AG09319 (cell line): ENCODE results near the gene GUCY1A1.

Source experiments
- DNase-seq: peaks from one replicate; pipeline ENCODE4 v3.0.0-alpha.2; 2010; ENCODE audit warnings: low read depth; ENCODE audit errors: extremely low read depth
- TF ChIP-seq, protein P1 (sequence below): IDR thresholded peaks from 2 replicates; pipeline ENCODE4 v1.5.1; 2011; ENCODE audit warnings: low read depth, mild to moderate bottlenecking, inconsistent platforms, low read length, moderate library complexity

GUCY1A1 gene

DNA sequence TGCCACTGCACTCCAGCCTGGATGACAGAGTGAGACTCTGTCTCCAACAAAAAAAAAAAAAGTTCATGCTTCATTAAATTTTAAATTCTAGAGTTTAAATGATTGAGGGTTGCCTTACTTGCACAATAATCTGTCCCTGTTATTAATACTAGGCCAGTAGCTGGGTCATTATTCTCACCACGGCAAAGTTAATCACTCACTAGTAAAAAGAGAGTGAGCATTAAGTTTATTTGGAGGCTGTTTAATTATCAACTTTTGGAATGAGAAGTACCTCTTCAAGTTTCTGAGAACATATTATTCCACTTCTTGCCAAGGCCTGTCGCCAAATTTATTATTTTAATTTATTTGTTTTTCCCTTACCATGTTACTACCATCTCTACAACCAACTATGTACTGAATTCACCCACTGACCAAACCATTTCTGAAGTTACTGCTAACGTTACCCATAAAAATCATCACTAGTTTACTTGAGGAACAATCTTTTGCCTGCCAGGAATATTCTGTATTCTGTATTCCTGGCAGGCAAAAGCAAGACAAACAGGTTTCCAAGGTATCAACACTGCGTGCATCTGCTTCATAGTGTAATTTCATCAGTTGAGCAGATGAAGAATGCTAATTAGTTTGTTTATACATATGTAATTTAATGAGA is 26.5 kb downstream of the GUCY1A1 start:
- no peak for DNase-seq
- TF ChIP-seq, protein P1, sequence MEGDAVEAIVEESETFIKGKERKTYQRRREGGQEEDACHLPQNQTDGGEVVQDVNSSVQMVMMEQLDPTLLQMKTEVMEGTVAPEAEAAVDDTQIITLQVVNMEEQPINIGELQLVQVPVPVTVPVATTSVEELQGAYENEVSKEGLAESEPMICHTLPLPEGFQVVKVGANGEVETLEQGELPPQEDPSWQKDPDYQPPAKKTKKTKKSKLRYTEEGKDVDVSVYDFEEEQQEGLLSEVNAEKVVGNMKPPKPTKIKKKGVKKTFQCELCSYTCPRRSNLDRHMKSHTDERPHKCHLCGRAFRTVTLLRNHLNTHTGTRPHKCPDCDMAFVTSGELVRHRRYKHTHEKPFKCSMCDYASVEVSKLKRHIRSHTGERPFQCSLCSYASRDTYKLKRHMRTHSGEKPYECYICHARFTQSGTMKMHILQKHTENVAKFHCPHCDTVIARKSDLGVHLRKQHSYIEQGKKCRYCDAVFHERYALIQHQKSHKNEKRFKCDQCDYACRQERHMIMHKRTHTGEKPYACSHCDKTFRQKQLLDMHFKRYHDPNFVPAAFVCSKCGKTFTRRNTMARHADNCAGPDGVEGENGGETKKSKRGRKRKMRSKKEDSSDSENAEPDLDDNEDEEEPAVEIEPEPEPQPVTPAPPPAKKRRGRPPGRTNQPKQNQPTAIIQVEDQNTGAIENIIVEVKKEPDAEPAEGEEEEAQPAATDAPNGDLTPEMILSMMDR: no peak

DNA sequence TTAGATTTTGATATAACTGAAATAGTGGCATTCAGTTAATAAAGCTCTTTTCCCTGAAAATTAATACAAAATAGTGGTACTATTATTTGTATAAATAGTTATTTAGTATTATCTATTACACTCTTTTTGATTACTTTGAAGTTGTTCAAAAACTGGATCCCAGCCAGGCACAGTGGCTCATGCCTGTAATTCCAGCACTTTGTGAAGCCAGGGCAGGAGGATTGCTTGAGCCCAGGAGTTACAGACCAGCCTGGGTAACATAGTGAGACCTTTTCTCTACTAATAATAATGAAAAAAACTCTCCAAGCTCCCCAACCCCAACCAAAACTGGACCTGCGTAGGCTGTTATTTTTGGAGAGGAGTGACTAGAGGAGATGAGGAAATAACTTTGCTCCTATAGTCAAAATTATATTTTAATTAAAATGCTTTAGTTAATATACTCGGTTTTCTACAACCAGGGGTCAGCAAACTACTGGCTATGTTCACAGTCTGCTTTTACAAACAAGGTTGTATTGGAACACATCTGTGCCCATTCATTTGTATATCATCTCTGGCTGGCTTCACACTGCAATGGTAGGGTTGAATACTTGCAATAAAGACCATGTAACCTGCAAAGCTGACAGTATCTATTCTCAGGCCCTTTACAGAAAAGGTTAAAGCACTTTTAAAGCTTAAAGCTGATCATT is 27.6 kb downstream of the GUCY1A1 start:
- TF ChIP-seq, protein P1: no peak
- no peak for DNase-seq

DNA sequence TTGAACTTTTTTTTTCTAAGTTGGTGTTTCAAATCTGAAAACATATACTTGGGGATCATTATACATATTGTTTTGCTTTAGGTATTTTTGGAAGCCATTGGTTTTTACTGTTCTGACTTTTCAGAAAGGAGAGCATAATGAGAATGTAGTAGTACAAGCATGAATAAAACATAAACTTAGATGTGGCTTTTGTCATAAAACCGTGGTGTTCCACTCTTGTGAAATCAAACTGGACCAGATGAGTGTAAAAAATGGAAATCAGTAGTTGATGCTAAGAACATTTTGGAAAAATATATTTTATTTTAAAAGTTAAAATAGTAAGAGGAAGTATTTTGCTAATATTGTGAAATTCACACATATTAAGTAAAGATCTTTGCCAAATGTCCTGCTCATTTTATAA is 29.6 kb downstream of the GUCY1A1 start:
- TF ChIP-seq, protein P1: no peak
- no peak for DNase-seq

DNA sequence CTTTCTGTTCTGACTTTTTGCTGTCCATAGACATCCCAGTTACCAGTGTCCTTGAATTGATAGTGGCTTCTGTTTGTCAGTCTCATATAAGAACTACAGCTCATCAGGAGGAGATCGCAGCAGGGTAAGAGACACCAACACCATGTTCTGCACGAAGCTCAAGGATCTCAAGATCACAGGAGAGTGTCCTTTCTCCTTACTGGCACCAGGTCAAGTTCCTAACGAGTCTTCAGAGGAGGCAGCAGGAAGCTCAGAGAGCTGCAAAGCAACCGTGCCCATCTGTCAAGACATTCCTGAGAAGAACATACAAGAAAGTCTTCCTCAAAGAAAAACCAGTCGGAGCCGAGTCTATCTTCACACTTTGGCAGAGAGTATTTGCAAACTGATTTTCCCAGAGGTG is 30.1 kb downstream of the GUCY1A1 start:
- DNase-seq: no peak
- TF ChIP-seq, protein P1: no peak

DNA sequence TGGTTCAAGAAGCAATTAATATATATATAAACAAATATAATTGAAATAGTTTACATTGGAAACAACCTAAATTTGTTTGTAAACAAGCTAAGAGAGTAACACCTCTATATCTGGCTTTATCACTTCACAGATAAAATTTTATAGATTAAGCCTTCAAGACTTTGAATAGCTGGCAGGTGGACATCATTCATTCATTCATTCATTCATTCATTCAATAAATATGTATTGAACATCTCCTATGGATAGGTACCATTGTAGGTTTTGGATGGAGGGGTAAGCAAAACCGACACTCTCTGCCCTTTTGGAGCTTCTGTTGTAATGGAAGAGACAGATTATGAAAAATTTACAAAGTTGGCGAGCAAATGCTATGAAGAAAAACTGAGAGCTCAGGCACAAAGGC is 35.2 kb downstream of the GUCY1A1 start:
- DNase-seq: no peak
- TF ChIP-seq, protein P1: no peak

DNA sequence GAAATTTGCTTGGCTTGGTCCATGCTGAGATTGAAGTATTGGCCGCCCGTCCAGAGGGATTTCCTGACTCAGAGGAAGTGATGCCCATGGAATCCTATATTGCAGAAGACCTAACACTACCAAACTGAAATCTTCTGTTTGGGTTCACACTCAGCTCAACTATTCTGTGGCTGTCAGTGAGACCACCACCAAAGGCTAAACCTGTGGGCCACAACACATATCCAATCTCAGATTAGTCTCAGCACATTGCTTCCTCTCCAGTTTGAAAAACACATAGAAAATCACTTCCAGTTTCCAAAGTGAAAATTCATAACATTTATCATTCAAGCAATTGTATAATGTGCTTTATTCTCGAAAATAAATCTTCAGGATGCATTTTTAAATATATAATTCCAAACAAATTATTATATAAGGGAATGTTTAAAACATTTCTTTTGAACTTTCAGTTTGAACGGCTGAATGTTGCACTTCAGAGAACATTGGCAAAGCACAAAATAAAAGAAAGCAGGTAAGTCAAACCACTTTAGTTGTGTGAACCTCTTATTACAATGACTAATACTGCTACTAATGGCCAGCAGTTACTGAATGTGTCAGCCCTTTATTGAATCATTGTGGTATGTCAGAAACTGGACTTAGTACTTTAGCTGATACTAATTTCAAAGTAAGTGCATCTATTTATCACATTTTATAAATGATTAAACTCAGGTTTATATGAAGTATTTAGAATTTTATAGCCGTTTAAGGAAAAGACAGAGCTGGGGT is 37.0 kb downstream of the GUCY1A1 start:
- TF ChIP-seq, protein P1: no peak
- DNase-seq: no peak
